ENCODE measurements around the gene ZNF710. TPM values are rescaled to one million over a fixed set of nuclear protein-coding genes. Genes with fewer than 3 reads are reported as not detected.

Gene ZNF710
- total and polyA plus RNA-seq, 2 of the 8 experiments (the other 6 are each of a cell fraction or from before 2014, with no cell fraction given) = 10.5 to 24.0 TPM

GRCh38 chr15:90084876-90085423 lies 83.8 kb downstream of the ZNF710 start (continued):
- no peak for TF ChIP-seq SP1 (IDR thresholded peaks at IDR 0.05; ENCODE audit: low read depth, low read length)
- no peak for TF ChIP-seq CREB1 (IDR thresholded peaks at IDR 0.05)
- TF ChIP-seq SP4 (IDR thresholded peaks at IDR 0.05; ENCODE audit: low read length) = no peak

All from H1 (cell line).